GM18861 (cell line): ENCODE measurements around the gene OSBP.
"Not testable (repeated sequence)": the region's sequence is repeated elsewhere in the genome, so short reads cannot be mapped to it uniquely, and the experiment has no call there.

Experiments used
- ATAC-seq: cut with Tn5 transposase; IDR thresholded peaks from one replicate; pipeline ENCODE4 v1.9.1; 2021; ENCODE audit not compliant: unreplicated experiment

Gene OSBP

GRCh38 chr11:59615637-59616395 lies at the start of gene OSBP:
TSS of gene OSBP (minus strand) at chr11:59615774. CDS start at chr11:59615664, 110 bp downstream.
- peak; percentile 85 for ATAC-seq

- ATAC-seq, result no peak
Observed at GRCh38 chr11:59660621-59661020, 45.0 kb upstream of the OSBP start.

GRCh38 chr11:59659981-59660380 lies 44.4 kb upstream of the OSBP start:
- no peak for ATAC-seq

- ATAC-seq, result no peak
Observed at GRCh38 chr11:59658036-59658435, 42.5 kb upstream of the OSBP start.

- no peak for ATAC-seq
Observed at GRCh38 chr11:59654893-59655292, 39.3 kb upstream of the OSBP start.

- ATAC-seq, result no peak
Observed at GRCh38 chr11:59647245-59647980, 31.8 kb upstream of the OSBP start.

GRCh38 chr11:59644528-59644927 lies 29.0 kb upstream of the OSBP start:
- no peak for ATAC-seq

- ATAC-seq, result no peak
Observed at GRCh38 chr11:59643390-59643789, 27.8 kb upstream of the OSBP start.

GRCh38 chr11:59641156-59641555 lies 25.6 kb upstream of the OSBP start:
- no peak for ATAC-seq

- no peak for ATAC-seq
Observed at GRCh38 chr11:59630493-59630892, 14.9 kb upstream of the OSBP start.

GRCh38 chr11:59629996-59630395 lies 14.4 kb upstream of the OSBP start:
- ATAC-seq, result no peak

- ATAC-seq, result not testable (repeated sequence)
Observed at GRCh38 chr11:59626969-59627368, 11.4 kb upstream of the OSBP start.

GRCh38 chr11:59625703-59626102 lies 10.1 kb upstream of the OSBP start:
- ATAC-seq, result no peak

GRCh38 chr11:59617876-59618275 lies 2.3 kb upstream of the OSBP start:
- ATAC-seq, result no peak

GRCh38 chr11:59616396-59616982 lies 915 bp upstream of the OSBP start:
- no peak for ATAC-seq

GRCh38 chr11:59615120-59615636 lies 396 bp downstream of the OSBP start:
- no peak for ATAC-seq

- no peak for ATAC-seq
Observed at GRCh38 chr11:59614277-59615119, 1.1 kb downstream of the OSBP start.

- no peak for ATAC-seq
Observed at GRCh38 chr11:59611570-59612565, 3.7 kb downstream of the OSBP start.

- no peak for ATAC-seq
Observed at GRCh38 chr11:59610289-59610688, 5.3 kb downstream of the OSBP start.
